ENCODE measurements around the gene CLNK. TPM values are rescaled to one million over a fixed set of nuclear protein-coding genes. Genes with fewer than 3 reads are reported as not detected.

The CLNK gene
- total and polyA plus RNA-seq, 7 donors, result 0.01 to 0.09 TPM; not detected in 5

DNA sequence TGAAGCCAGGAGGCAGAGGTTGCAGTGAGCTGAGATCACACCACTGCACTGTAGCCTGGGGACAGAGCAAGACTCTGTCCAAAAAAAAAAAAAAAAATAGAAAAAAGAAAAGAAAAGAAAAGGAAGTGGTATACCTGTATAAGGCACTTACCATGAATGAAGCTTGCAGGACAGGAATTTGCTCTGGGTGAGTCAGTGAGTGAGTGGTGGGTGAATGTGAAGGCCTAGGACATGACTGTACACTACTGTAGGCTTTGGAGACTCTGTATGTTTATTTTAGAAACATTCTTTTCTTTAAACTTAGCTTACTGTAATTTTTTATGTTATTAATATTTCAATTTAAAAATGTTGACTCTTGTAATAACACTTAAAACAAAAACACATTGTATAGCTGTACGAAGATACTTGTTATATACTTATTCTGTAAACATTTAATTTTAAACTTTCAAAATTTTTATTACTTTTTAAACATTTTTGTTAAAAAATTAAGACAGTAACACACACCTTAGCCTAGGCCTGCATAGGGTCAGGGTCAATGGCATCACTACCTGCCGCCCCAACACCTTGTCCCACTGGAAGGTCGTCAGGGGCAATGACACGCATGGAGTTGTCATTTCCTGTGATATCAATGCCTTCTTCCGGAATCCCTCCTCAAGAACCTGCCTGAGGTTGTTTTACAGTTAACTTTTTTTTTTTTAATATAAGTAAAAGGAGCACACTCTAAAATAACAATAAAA is 78.7 kb downstream of the CLNK start:
- ATAC-seq, result no peak
- Histone ChIP-seq H3K36me3 (ENCODE audit: insufficient read depth in 1 of 2, low read depth in 1 of 2) (no peaks in the 10 kb centered on the region), H3K27ac (no peak overlapping the region), H3K27me3 (ENCODE audit: insufficient read depth in 3 of 3, low read length in 2 of 3) (no peaks in the 10 kb centered on the region), H3K4me1 (no peaks in the 10 kb centered on the region), H3K9me3 (no peaks in the 10 kb centered on the region), H3K4me3 (no peak overlapping the region)
- 81 to 88% (median 85%) methylated on average over 5 of the region's 5 CpGs for WGBS, 3 donors
- intact Hi-C loops (cut with DNase I), result no loop called here
- no peak for DNase-seq
- TF ChIP-seq, protein P1, sequence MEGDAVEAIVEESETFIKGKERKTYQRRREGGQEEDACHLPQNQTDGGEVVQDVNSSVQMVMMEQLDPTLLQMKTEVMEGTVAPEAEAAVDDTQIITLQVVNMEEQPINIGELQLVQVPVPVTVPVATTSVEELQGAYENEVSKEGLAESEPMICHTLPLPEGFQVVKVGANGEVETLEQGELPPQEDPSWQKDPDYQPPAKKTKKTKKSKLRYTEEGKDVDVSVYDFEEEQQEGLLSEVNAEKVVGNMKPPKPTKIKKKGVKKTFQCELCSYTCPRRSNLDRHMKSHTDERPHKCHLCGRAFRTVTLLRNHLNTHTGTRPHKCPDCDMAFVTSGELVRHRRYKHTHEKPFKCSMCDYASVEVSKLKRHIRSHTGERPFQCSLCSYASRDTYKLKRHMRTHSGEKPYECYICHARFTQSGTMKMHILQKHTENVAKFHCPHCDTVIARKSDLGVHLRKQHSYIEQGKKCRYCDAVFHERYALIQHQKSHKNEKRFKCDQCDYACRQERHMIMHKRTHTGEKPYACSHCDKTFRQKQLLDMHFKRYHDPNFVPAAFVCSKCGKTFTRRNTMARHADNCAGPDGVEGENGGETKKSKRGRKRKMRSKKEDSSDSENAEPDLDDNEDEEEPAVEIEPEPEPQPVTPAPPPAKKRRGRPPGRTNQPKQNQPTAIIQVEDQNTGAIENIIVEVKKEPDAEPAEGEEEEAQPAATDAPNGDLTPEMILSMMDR (IDR thresholded peaks at IDR 0.05), result no peak

DNA sequence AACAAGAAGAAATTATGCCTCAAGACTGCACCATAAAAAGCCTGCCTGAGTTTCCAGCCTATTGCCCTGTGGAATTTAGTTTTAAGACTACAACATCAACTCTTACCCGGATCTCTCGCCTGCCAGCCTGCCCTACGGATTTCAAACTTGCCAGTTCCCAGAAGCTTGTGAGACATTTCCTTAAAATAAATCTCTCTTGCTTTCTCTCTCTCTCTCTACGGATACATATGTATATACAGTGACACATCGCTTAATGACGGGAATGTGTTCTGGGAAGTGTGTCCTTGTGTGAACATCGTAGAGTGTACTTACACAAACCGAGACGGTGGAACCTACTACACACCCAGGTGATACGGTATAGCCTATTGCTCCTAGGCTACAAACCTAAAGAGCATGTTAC is 79.5 kb downstream of the CLNK start:
- Histone ChIP-seq H3K36me3 (ENCODE audit: insufficient read depth in 1 of 2, low read depth in 1 of 2) (no peaks in the 10 kb centered on the region), H3K4me3 (no peak overlapping the region), H3K27me3 (ENCODE audit: insufficient read depth in 3 of 3, low read length in 2 of 3) (no peaks in the 10 kb centered on the region), H3K9me3 (no peaks in the 10 kb centered on the region), H3K4me1 (no peaks in the 10 kb centered on the region), H3K27ac (no peak overlapping the region)
- TF ChIP-seq, protein P1 (IDR thresholded peaks at IDR 0.05), result no peak
- 93 to 94% (median 94%) methylated on average over 10 of the region's 10 CpGs for WGBS, 3 donors
- intact Hi-C loops (cut with DNase I), result no loop called here
- no peak for DNase-seq
- ATAC-seq, result no peak

GRCh38 chr4:10599574-10599973 is 85.0 kb downstream of the CLNK start:
- Histone ChIP-seq H3K36me3 (ENCODE audit: insufficient read depth in 1 of 2, low read depth in 1 of 2) (no peaks in the 10 kb centered on the region), H3K27ac (no peak overlapping the region), H3K4me1 (no peaks in the 10 kb centered on the region), H3K27me3 (ENCODE audit: insufficient read depth in 3 of 3, low read length in 2 of 3) (no peaks in the 10 kb centered on the region), H3K9me3 (no peaks in the 10 kb centered on the region), H3K4me3 (no peak overlapping the region)
- DNase-seq, result no peak
- intact Hi-C loops (cut with DNase I), result no loop called here
- no peak for ATAC-seq
- TF ChIP-seq, protein P1 (IDR thresholded peaks at IDR 0.05), result no peak
- 64 to 73% (median 70%) methylated on average over 4 of the region's 4 CpGs for WGBS, 3 donors

DNA sequence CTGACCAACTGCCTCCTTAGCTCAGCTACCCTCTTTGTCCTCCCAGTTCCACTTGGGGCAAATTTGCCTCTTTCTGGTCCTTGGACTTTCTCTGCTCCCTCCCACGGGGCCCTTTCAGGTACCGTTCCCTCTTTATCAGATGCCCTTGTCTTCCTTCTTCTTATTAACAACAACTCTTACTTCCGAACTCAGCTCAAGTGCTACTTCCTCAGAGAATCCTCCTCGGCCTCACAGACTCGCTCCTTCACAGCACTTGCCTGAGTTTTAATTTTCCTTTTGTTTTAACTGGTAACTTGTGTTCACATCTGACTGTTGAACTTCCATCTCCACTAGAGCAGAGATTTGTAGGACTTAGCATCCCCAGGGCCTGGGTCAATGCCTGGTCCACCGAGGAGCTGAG is 85.7 kb downstream of the CLNK start:
- H3K27ac ChIP-seq, result no peak overlapping the region
- TF ChIP-seq, protein P1 (IDR thresholded peaks at IDR 0.05), result no peak
- H3K9me3 ChIP-seq, result no peaks in the 10 kb centered on the region
- 67 to 76% (median 74%) methylated on average over 6 of the region's 6 CpGs for WGBS, 3 donors
- DNase-seq (no peak), ATAC-seq (no peak)
- no peaks in the 10 kb centered on the region for H3K36me3 ChIP-seq (ENCODE audit: insufficient read depth in 1 of 2, low read depth in 1 of 2)
- intact Hi-C loops (cut with DNase I), result no loop called here
- no peaks in the 10 kb centered on the region for H3K27me3 ChIP-seq (ENCODE audit: insufficient read depth in 3 of 3, low read length in 2 of 3)
- H3K4me1 ChIP-seq, result no peaks in the 10 kb centered on the region
- no peak overlapping the region for H3K4me3 ChIP-seq

All from psoas muscle (tissue), 8 donors.